Measurements from ENCODE around the gene ITFG1. TPM values are rescaled to one million over a fixed set of nuclear protein-coding genes. Genes with fewer than 3 reads are reported as not detected.

ITFG1 gene
- total RNA-seq, 4 donors from 2014 or later: 40.7 to 54.0 (median 45.2) TPM

DNA sequence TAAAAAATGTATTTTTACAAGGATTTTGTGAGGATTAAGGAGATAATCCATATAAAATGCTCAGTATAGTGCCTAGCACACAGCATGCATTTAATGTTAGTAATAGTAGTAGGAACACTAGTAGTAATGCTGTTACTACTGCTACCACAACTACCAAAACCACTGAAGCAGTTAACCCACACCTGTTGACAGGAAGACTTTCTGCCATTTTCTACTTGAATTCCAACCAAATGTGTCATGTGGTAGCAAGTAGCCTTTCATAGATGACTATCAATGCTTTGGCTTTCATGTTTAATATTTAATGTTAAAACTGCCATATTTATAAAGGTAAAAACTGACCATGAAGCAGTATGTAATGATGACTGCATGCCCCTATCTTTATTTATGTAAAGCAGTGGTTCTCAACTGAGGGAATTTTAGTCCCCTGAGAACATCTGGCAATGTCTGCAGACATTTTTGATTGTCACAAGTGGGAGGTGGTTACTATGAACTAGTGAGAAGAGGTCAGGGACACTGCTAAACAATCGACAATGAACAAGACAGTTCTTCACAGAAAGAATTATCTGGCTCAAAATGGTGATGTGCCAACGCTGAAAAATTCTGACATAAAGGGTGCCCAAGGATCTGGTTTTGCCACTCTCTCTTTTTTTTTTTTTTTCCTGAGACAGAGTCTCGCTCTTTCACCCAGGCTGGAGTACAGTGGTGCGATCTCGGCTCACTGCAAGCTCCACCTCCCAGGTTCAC lies 89.4 kb downstream of the ITFG1 start:
- Histone ChIP-seq H3K27ac (no peak overlapping the region), H3K27me3 (no peaks in the 10 kb centered on the region), H3K4me3 (no peak overlapping the region), H3K4me1 (no peaks in the 10 kb centered on the region), H3K9me3 (no peaks in the 10 kb centered on the region), H3K36me3 (peaks cover 0 to 19% of the 10 kb centered on the region in 2 donors)
- 99 to 100% methylated on average over 1 to 5 of the region's 5 CpGs for WGBS, 2 donors (ENCODE audit: low coverage in 1 of 2)
- TF ChIP-seq, protein P1, sequence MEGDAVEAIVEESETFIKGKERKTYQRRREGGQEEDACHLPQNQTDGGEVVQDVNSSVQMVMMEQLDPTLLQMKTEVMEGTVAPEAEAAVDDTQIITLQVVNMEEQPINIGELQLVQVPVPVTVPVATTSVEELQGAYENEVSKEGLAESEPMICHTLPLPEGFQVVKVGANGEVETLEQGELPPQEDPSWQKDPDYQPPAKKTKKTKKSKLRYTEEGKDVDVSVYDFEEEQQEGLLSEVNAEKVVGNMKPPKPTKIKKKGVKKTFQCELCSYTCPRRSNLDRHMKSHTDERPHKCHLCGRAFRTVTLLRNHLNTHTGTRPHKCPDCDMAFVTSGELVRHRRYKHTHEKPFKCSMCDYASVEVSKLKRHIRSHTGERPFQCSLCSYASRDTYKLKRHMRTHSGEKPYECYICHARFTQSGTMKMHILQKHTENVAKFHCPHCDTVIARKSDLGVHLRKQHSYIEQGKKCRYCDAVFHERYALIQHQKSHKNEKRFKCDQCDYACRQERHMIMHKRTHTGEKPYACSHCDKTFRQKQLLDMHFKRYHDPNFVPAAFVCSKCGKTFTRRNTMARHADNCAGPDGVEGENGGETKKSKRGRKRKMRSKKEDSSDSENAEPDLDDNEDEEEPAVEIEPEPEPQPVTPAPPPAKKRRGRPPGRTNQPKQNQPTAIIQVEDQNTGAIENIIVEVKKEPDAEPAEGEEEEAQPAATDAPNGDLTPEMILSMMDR (IDR thresholded peaks at IDR 0.05): no peak
- no peak for TF ChIP-seq EP300 (IDR thresholded peaks at IDR 0.05)
- TF ChIP-seq POLR2AphosphoS5 (IDR thresholded peaks at IDR 0.05): no peak
- TF ChIP-seq POLR2A (IDR thresholded peaks at IDR 0.05): no peak
- ATAC-seq: no peak

DNA sequence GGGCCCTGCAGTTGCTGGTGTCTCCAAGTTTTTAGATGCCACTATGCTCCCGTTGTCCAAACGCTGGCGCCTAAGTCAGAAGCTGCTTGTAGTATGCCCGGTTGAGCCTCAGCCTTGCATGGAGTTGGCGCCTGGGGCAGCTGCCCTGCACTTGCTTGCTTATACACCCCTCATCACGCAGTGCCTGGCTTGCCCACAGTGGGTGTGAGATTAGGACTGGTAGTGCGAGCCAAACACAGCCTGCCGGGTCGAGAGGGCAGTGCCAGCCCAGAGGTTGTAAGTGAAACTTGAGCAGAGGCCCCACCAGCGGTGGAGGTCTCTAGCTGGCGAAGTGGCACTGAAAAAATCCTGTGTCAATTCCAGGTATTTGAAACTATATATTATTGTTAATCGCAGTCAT lies 90.3 kb downstream of the ITFG1 start:
- Histone ChIP-seq H3K27me3 (no peaks in the 10 kb centered on the region), H3K36me3 (peaks cover 0 to 16% of the 10 kb centered on the region in 2 donors), H3K4me1 (no peaks in the 10 kb centered on the region), H3K9me3 (no peaks in the 10 kb centered on the region), H3K27ac (no peak overlapping the region), H3K4me3 (no peak overlapping the region)
- WGBS, 2 donors (ENCODE audit: low coverage in 1 of 2): 100% methylated on average over 3 to 7 of the region's 12 CpGs
- ATAC-seq: no peak
- TF ChIP-seq EP300 (IDR thresholded peaks at IDR 0.05) (no peak), POLR2A (IDR thresholded peaks at IDR 0.05) (no peak), POLR2AphosphoS5 (IDR thresholded peaks at IDR 0.05) (no peak)
- TF ChIP-seq, protein P1 (IDR thresholded peaks at IDR 0.05): no peak

DNA sequence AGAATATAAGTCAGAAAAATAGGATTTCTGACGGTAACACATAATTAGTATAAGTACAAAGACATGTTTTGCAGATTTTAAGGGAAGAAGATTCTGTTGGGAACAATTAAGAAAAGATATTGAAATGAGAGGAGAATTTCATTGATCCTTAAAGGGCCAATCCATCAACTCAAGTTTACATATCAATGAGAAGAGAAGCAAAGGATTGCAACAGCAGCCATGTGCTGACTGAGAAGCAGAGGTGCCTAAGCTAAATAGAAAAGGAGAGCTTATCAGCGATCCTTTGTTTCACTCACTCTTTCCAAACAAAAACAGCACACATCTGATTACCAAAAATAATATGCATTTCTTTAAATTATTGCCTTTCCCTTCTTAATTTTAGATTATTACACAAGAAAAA lies 94.6 kb downstream of the ITFG1 start:
- H3K27ac ChIP-seq: no peak overlapping the region
- TF ChIP-seq, protein P1 (IDR thresholded peaks at IDR 0.05): no peak
- TF ChIP-seq POLR2AphosphoS5 (IDR thresholded peaks at IDR 0.05) (no peak), POLR2A (IDR thresholded peaks at IDR 0.05) (no peak), EP300 (IDR thresholded peaks at IDR 0.05) (no peak)
- ATAC-seq: no peak
- WGBS, 2 donors (ENCODE audit: low coverage in 1 of 2): 60 to 70% methylated on average over 2 of the region's 2 CpGs
- H3K4me3 ChIP-seq: no peak overlapping the region
- H3K4me1 ChIP-seq: no peaks in the 10 kb centered on the region
- H3K9me3 ChIP-seq: no peaks in the 10 kb centered on the region
- H3K36me3 ChIP-seq: peaks cover 0 to 24% of the 10 kb centered on the region in 2 donors
- H3K27me3 ChIP-seq: no peaks in the 10 kb centered on the region

DNA sequence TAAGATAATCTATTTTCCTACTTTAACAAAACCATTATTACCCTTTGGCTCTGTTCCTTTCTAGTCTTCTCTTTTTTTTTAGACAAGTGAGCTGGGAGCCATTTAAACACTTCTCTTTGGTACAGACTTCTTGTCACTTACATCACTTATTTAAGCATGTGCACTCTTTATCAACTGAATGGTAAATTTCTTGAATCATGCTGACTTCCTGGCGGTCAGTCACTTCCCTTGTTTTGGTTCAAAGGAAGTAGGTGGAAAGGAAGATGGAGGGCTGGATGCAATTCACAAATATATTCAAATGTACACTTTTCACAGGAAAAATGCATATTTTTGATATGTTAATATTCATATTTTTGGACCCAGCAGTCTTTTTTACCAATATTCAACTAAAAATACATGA lies 97.1 kb downstream of the ITFG1 start:
- Histone ChIP-seq H3K27ac (no peak overlapping the region), H3K27me3 (no peaks in the 10 kb centered on the region), H3K9me3 (no peaks in the 10 kb centered on the region), H3K36me3 (peaks cover 0 to 17% of the 10 kb centered on the region in 2 donors), H3K4me3 (no peak overlapping the region), H3K4me1 (no peaks in the 10 kb centered on the region)
- TF ChIP-seq, protein P1 (IDR thresholded peaks at IDR 0.05): no peak
- TF ChIP-seq EP300 (IDR thresholded peaks at IDR 0.05) (no peak), POLR2A (IDR thresholded peaks at IDR 0.05) (no peak), POLR2AphosphoS5 (IDR thresholded peaks at IDR 0.05) (no peak)
- ATAC-seq: no peak
- 91 to 100% methylated on average over 1 of the region's 1 CpG for WGBS, 2 donors (ENCODE audit: low coverage in 1 of 2)

DNA sequence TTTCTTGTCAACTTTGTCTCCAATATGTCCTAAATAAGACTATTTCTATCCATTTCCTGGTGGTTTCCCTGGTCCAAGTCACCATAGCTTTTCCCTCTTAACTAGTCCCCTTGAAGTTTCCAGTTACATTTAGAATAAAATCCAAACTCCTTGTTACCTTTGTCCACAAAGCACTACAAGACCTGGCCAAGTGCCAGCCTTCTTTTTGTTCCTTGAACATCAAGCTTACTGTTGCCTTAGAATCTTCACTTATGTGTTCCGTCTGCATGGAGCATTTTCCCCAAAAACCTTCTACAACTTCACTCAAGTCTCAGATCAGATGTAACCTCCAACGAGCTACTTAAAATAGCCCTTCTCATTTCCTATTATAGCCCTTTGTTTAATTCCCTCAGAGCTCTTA lies 101.4 kb downstream of the ITFG1 start:
- no peak for ATAC-seq
- WGBS, 2 donors (ENCODE audit: low coverage in 1 of 2): 58 to 86% methylated on average over 2 of the region's 2 CpGs
- no peaks in the 10 kb centered on the region for H3K4me1 ChIP-seq
- H3K4me3 ChIP-seq: no peak overlapping the region
- H3K27me3 ChIP-seq: no peaks in the 10 kb centered on the region
- H3K36me3 ChIP-seq: peaks cover 0 to 14% of the 10 kb centered on the region in 2 donors
- TF ChIP-seq, protein P1 (IDR thresholded peaks at IDR 0.05): no peak
- TF ChIP-seq POLR2AphosphoS5 (IDR thresholded peaks at IDR 0.05) (no peak), POLR2A (IDR thresholded peaks at IDR 0.05) (no peak), EP300 (IDR thresholded peaks at IDR 0.05) (no peak)
- peaks cover 0 to 5% (median 0%) of the 10 kb centered on the region in 3 donors for H3K9me3 ChIP-seq
- H3K27ac ChIP-seq: no peak overlapping the region

Data from gastroesophageal sphincter (tissue), 4 donors.